Panc1 (cell line): Measurements from ENCODE around the gene ASAP2.

ENCODE experiments used
- POLR2AphosphoS5 ChIP-seq: IDR thresholded peaks from 2 replicates; pipeline ENCODE4 v1.6.1; 2012; ENCODE audit warnings: mild to moderate bottlenecking, low read depth, low read length, moderate library complexity
- REST ChIP-seq, 2 experiments: IDR thresholded peaks; 2 replicates each; pipeline ENCODE4 v1.6.1; 2011 to 2012; ENCODE audit warnings: low read depth in 2 of 2, control low read depth in 1 of 2, low read length in 1 of 2, mild to moderate bottlenecking in 1 of 2, moderate library complexity in 1 of 2; ENCODE audit not compliant: insufficient read depth in 1 of 2
- SIN3A ChIP-seq: IDR thresholded peaks from 2 replicates; pipeline ENCODE4 v1.6.1; 2012; ENCODE audit warnings: low read depth, mild to moderate bottlenecking, low read length, moderate library complexity, borderline replicate concordance; ENCODE audit not compliant: insufficient read depth
- TCF7L2 ChIP-seq: IDR thresholded peaks from 2 replicates; pipeline ENCODE4 v1.6.1; 2011; ENCODE audit warnings: mild to moderate bottlenecking, low read depth, low read length, inconsistent platforms
- TF ChIP-seq, protein P1 (sequence below): fragments of 450-650 bp; IDR thresholded peaks from 2 replicates; pipeline ENCODE4 v1.5.1; 2017; ENCODE audit warnings: mild to moderate bottlenecking

DNA sequence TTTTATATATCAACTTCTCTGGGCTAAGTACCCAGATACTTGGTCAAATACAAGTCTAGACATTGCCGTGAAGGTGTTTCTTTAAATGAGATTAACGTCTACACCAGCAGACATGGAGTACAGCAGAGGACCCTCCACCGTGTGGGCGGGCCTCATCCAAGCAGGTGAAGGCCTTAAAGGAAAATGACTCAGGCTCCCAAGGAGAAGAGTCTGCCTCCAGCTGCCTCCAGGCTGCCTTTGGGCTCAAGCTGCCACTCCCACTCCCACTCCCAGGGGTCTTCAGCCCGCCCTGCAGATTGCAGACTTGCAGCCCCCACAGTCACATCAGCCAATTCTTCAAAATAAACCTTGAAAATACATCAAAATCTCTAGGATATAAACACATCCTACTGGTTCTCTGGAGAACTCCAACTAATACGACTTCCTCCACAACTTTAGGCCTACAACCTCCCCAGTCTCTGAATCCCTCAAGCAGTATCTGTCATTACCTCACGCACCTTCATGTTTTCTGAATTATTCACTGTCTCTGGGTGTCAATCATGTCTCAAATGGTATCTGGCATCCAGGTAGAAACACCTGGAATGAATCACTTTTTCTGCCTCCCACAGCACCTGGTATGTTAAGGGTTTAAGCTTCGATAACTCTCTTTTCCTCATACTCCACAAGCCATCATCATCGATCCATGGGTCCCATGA, 209.8 kb downstream of the ASAP2 start:
- TF ChIP-seq, protein P1, sequence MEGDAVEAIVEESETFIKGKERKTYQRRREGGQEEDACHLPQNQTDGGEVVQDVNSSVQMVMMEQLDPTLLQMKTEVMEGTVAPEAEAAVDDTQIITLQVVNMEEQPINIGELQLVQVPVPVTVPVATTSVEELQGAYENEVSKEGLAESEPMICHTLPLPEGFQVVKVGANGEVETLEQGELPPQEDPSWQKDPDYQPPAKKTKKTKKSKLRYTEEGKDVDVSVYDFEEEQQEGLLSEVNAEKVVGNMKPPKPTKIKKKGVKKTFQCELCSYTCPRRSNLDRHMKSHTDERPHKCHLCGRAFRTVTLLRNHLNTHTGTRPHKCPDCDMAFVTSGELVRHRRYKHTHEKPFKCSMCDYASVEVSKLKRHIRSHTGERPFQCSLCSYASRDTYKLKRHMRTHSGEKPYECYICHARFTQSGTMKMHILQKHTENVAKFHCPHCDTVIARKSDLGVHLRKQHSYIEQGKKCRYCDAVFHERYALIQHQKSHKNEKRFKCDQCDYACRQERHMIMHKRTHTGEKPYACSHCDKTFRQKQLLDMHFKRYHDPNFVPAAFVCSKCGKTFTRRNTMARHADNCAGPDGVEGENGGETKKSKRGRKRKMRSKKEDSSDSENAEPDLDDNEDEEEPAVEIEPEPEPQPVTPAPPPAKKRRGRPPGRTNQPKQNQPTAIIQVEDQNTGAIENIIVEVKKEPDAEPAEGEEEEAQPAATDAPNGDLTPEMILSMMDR, result no peak
- no peak for TF ChIP-seq REST (IDR thresholded peaks at IDR 0.05; ENCODE audit: insufficient read depth in 1 of 2, low read depth in 2 of 2, low read length in 1 of 2)
- TF ChIP-seq SIN3A, result no peak
- TF ChIP-seq POLR2AphosphoS5, result no peak
- TF ChIP-seq TCF7L2, result no peak
